ENCODE measurements around the gene UBAP1. TPM values are rescaled to one million over a fixed set of nuclear protein-coding genes. Genes with fewer than 3 reads are reported as not detected.

The UBAP1 gene
- total and polyA plus RNA-seq, 2 of the 4 experiments (the other 2 are of a cell fraction), result 30.6 to 37.0 TPM

- Histone ChIP-seq H3K9me3 (ENCODE audit: control insufficient read depth, insufficient read depth, low read length) (no peaks in the 10 kb centered on the region), H3K4me1 (ENCODE audit: control insufficient read depth, insufficient read depth, low read length) (no peaks in the 10 kb centered on the region), H3K4me2 (ENCODE audit: low read depth, low read length) (no peak overlapping the region), H3K4ac (ENCODE audit: low read depth, low read length) (no peak overlapping the region), H4K5ac (ENCODE audit: low read depth, low read length) (no peak overlapping the region), H3K9me1 (ENCODE audit: insufficient read depth, low read length) (no peaks in the 10 kb centered on the region), H3K18ac (ENCODE audit: low read depth, low read length) (no peak overlapping the region), H2BK120ac (ENCODE audit: low read depth, low read length) (no peak overlapping the region), H4K8ac (ENCODE audit: low read depth in 2 of 2, low read length in 2 of 2) (no peak overlapping the region), H3K27ac (ENCODE audit: insufficient read depth, low read length) (no peak overlapping the region), H3K14ac (replicated peaks; ENCODE audit: low read depth, low read length) (no peak overlapping the region), H2AK5ac (ENCODE audit: low read depth, low read length) (no peak overlapping the region), H2BK5ac (ENCODE audit: low read depth, low read length, poor library complexity, severe bottlenecking) (no peak overlapping the region), H3K23ac (ENCODE audit: low read depth, low read length) (no peak overlapping the region), H3K9ac (ENCODE audit: low read depth, low read length) (no peak overlapping the region), H2AK9ac (replicated peaks; ENCODE audit: low read depth, low read length, poor library complexity) (no peak overlapping the region), H2BK20ac (ENCODE audit: low read depth, low read length) (no peak overlapping the region), H2BK15ac (ENCODE audit: low read depth, low read length) (no peak overlapping the region), H3K79me1 (ENCODE audit: low read depth in 1 of 2, low read length in 2 of 2) (no peaks in the 10 kb centered on the region), H3K4me3 (ENCODE audit: insufficient read depth, low read depth, low read length) (no peak overlapping the region), H3K56ac (ENCODE audit: extremely low read depth, insufficient read depth, low read length) (no peak overlapping the region), H3K36me3 (ENCODE audit: control insufficient read depth, insufficient read depth, low read length) (no peaks in the 10 kb centered on the region), H3K27me3 (ENCODE audit: control insufficient read depth, insufficient read depth, low read length) (peaks cover 2% of the 10 kb centered on the region; the same call in 1 of the 2 replicates), H4K91ac (ENCODE audit: insufficient read depth, low read depth, low read length) (no peak overlapping the region), H2AFZ (replicated peaks; ENCODE audit: low read length, poor library complexity) (no peak overlapping the region), H4K20me1 (ENCODE audit: insufficient read depth, low read length) (no peaks in the 10 kb centered on the region)
- TF ChIP-seq NFE2L2 (IDR thresholded peaks at IDR 0.05; ENCODE audit: low read depth, low read length) (no peak), USF2 (IDR thresholded peaks at IDR 0.05; ENCODE audit: low read depth, low read length) (no peak), MAFK (IDR thresholded peaks at IDR 0.05; ENCODE audit: low read depth, low read length) (no peak), CHD1 (IDR thresholded peaks at IDR 0.05; ENCODE audit: low read depth, low read length) (no peak), CTCF (conservative IDR thresholded peaks at IDR 0.05; ENCODE audit: low read depth, low read length) (no peak), RAD21 (IDR thresholded peaks at IDR 0.05; ENCODE audit: low read length) (no peak), MXI1 (IDR thresholded peaks at IDR 0.05; ENCODE audit: borderline replicate concordance, low read depth, low read length) (no peak), RFX5 (IDR thresholded peaks at IDR 0.05; ENCODE audit: low read depth, low read length) (no peak), ELK1 (IDR thresholded peaks at IDR 0.05; ENCODE audit: borderline replicate concordance, low read depth, low read length) (no peak), FOS (IDR thresholded peaks at IDR 0.05; ENCODE audit: low read depth, low read length) (no peak)
- no CpG with 5 or more reads among the region's 6 CpGs for WGBS, 2 experiments (ENCODE audit: extremely low coverage in 2 of 2, insufficient read length in 1 of 2)
- ChIA-PET CTCF (no interaction called here), POLR2A (ENCODE audit: unreplicated experiment) (no interaction called here)
- DNase-seq (no peak), ATAC-seq (ENCODE audit: low read depth) (no peak)
- in situ Hi-C loops (cut with MboI; ENCODE audit: low sequenced_read_pairs) (no loop called here), intact Hi-C loops (cut with micrococcal nuclease) (no loop called here), dilution Hi-C loops (cut with HindIII; ENCODE audit: low sequenced_read_pairs, unreplicated experiment) (no loop called here)
- no TSS peak for BruUV-seq (replicated peaks)
These were observed 9.7 kb upstream of the UBAP1 start for GRCh38 chr9:34169125-34169524.

Measured in IMR-90 (cell line).